CD14-positive monocyte (primary cell): ENCODE data around the gene ZNF385A. TPM values are rescaled to one million over a fixed set of nuclear protein-coding genes. Genes with fewer than 3 reads are reported as not detected.

ENCODE experiments used
- DNase-seq, 3 donors: peaks; one replicate each; pipeline ENCODE4 v3.0.0-alpha.2; 2011 to 2022
- H2AFZ ChIP-seq: 2 replicates; pipeline ENCODE4 v1.6.0; 2012; ENCODE audit warnings: mild to moderate bottlenecking, low read depth, low read length, inconsistent platforms; ENCODE audit not compliant: insufficient read depth, poor library complexity, severe bottlenecking
- H3K27ac ChIP-seq, 2 donors: 1 replicate in 1 of 2; 2 replicates in 1 of 2; pipeline ENCODE4 v1.5.1; 2012 to 2013; ENCODE audit warnings: low read length in 2 of 2, control low read depth in 1 of 2, inconsistent platforms in 1 of 2, low read depth in 1 of 2, mild to moderate bottlenecking in 1 of 2
- H3K27me3 ChIP-seq, 2 donors: one replicate each; pipeline versions ENCODE4 v1.6.0 to v1.6.1; 2011 to 2013; ENCODE audit warnings: low read length in 2 of 2; ENCODE audit not compliant: control insufficient read depth in 2 of 2, insufficient read depth in 2 of 2
- H3K36me3 ChIP-seq, 2 donors: replicated peaks in 1 of 2; 1 replicate in 1 of 2; 2 replicates in 1 of 2; pipeline versions ENCODE4 v1.5.1 to v1.6.1; 2012 to 2013; ENCODE audit warnings: low read length in 2 of 2, control low read depth in 1 of 2, inconsistent platforms in 1 of 2, mild to moderate bottlenecking in 1 of 2; ENCODE audit not compliant: insufficient read depth in 2 of 2, control insufficient read depth in 1 of 2
- H3K4me1 ChIP-seq, 2 donors: 1 replicate in 1 of 2; 2 replicates in 1 of 2; pipeline versions ENCODE4 v1.5.1 to v1.6.1; 2012 to 2013; ENCODE audit warnings: low read length in 2 of 2, control low read depth in 1 of 2, inconsistent platforms in 1 of 2, mild to moderate bottlenecking in 1 of 2, moderate library complexity in 1 of 2; ENCODE audit not compliant: insufficient read depth in 2 of 2, control insufficient read depth in 1 of 2
- H3K4me2 ChIP-seq: replicated peaks from 2 replicates; pipeline ENCODE3; 2012; ENCODE audit warnings: low read length, moderate library complexity, mild to moderate bottlenecking; ENCODE audit not compliant: poor library complexity, severe bottlenecking; ENCODE audit errors: extremely low read depth
- H3K4me3 ChIP-seq, 3 experiments: fragments of 200-600 bp in 1 of 3; sonication (generic) in 1 of 3; replicated peaks in 1 of 3; 1 replicate in 2 of 3; 2 replicates in 1 of 3; pipeline ENCODE4 v1.5.1; 2011 to 2013; ENCODE audit warnings: low read length in 3 of 3, mild to moderate bottlenecking in 3 of 3, control low read depth in 2 of 3, low read depth in 2 of 3, inconsistent platforms in 1 of 3, moderate library complexity in 1 of 3
- H3K79me2 ChIP-seq: 2 replicates; pipeline ENCODE4 v1.6.0; 2012; ENCODE audit warnings: mild to moderate bottlenecking, control low read depth, inconsistent platforms, low read length, moderate library complexity; ENCODE audit not compliant: insufficient read depth
- H3K9ac ChIP-seq: 2 replicates; pipeline ENCODE4 v1.6.0; 2017; ENCODE audit warnings: low read length, mild to moderate bottlenecking; ENCODE audit not compliant: insufficient read depth, poor library complexity, severe bottlenecking
- H3K9me3 ChIP-seq, 2 donors: replicated peaks in 1 of 2; 1 replicate in 1 of 2; 2 replicates in 1 of 2; pipeline versions ENCODE4 v1.5.1 to v1.6.1; 2012 to 2013; ENCODE audit warnings: low read length in 2 of 2, control low read depth in 1 of 2; ENCODE audit not compliant: control insufficient read depth in 1 of 2, insufficient read depth in 1 of 2
- H4K20me1 ChIP-seq: 2 replicates; pipeline ENCODE4 v1.6.0; 2012; ENCODE audit warnings: mild to moderate bottlenecking, low read length, control low read depth, moderate library complexity; ENCODE audit not compliant: insufficient read depth
- H3K27ac Mint-ChIP-seq, 7 donors: one replicate each; pipeline ENCODE4 v1.8.0; 2020; ENCODE audit warnings: mild to moderate bottlenecking in 7 of 7, mixed read lengths in 7 of 7, moderate library complexity in 6 of 7, inconsistent platforms in 2 of 7
- H3K27me3 Mint-ChIP-seq, 3 donors: one replicate each; pipeline ENCODE4 v1.8.0; 2021 to 2022; ENCODE audit warnings: low read depth in 3 of 3, mild to moderate bottlenecking in 3 of 3, mixed read lengths in 3 of 3, moderate library complexity in 3 of 3, inconsistent platforms in 1 of 3
- H3K36me3 Mint-ChIP-seq, 2 donors: one replicate each; pipeline ENCODE4 v1.8.0; 2020; ENCODE audit warnings: mixed read lengths in 2 of 2, inconsistent platforms in 1 of 2, mild to moderate bottlenecking in 1 of 2
- H3K4me1 Mint-ChIP-seq: one replicate; pipeline ENCODE4 v1.8.0; 2020; ENCODE audit warnings: mild to moderate bottlenecking, mixed read lengths
- H3K4me3 Mint-ChIP-seq, 2 donors: one replicate each; pipeline ENCODE4 v1.8.0; 2020; ENCODE audit warnings: mild to moderate bottlenecking in 2 of 2, mixed read lengths in 2 of 2, moderate library complexity in 1 of 2
- H3K9me3 Mint-ChIP-seq, 7 donors: one replicate each; pipeline ENCODE4 v1.8.0; 2020 to 2022; ENCODE audit warnings: mixed read lengths in 7 of 7, mild to moderate bottlenecking in 6 of 7, moderate library complexity in 6 of 7, inconsistent platforms in 2 of 7
- CTCF ChIP-seq: fragments of 200-600 bp; IDR thresholded peaks from one replicate; pipeline ENCODE4 v1.8.0; 2022; ENCODE audit warnings: antibody characterized with exemption, mild to moderate bottlenecking
- WGBS: methylation state at CpG from one replicate; pipeline ENCODE4 v1.1.5; 2013; ENCODE audit warnings: missing lambda C conversion rate; ENCODE audit not compliant: insufficient coverage; 5-methylcytosine and 5-hydroxymethylcytosine counted together
- intact Hi-C, 2 donors: fragments of 100-400 bp; cut with micrococcal nuclease; formaldehyde crosslinking; loops; one replicate each; pipeline versions ENCODE4 v1.15.0 to v1.15.1; 2023
- polyA plus RNA-seq, 3 donors: library from polyadenylated mRNA; depleted of rRNA in 1 of 3; unstranded in 2 of 3; stranded (reverse) in 1 of 3; fragments of 300-500 nt in 2 of 3; fragments of >200 nt in 1 of 3; fragmentation: Illumina TruSeq in 2 of 3; gene quantifications; 1 replicate in 2 of 3; 2 replicates in 1 of 3; pipeline ENCODE4 v1.2.3, GENCODE V29; 2012 to 2021

Gene ZNF385A
- polyA plus RNA-seq, 3 donors, result 53.9 to 97.6 (median 78.3) TPM

- H3K27ac ChIP-seq, result no peak overlapping the region
- Mint-ChIP-seq H3K27me3 (peaks cover 12 to 18% (median 16%) of the 10 kb centered on the region in 3 donors), H3K36me3 (no peaks in the 10 kb centered on the region), H3K9me3 (peaks cover 0 to 4% (median 0%) of the 10 kb centered on the region in 7 donors), H3K4me1 (peaks cover 55% of the 10 kb centered on the region), H3K4me3 (no peak overlapping the region), H3K27ac (peak overlapping the region in 3 of 7 donors; percentile 8 to 65 (median 45))
- H4K20me1 ChIP-seq, result no peaks in the 10 kb centered on the region
- intact Hi-C loops, result no loop called here
- no peaks in the 10 kb centered on the region for H3K27me3 ChIP-seq
- no peak overlapping the region for H3K9ac ChIP-seq
- H2AFZ ChIP-seq, result no peak overlapping the region
- no peaks in the 10 kb centered on the region for H3K79me2 ChIP-seq
- H3K4me2 ChIP-seq, result no peak overlapping the region
- WGBS, result no CpG with 5 or more reads among the region's 3 CpGs
- DNase-seq, result no peak
- peaks cover 30 to 38% of the 10 kb centered on the region in 2 donors for H3K4me1 ChIP-seq
- TF ChIP-seq CTCF, result no peak
- no peak overlapping the region for H3K4me3 ChIP-seq
- H3K9me3 ChIP-seq, result no peaks in the 10 kb centered on the region
- H3K36me3 ChIP-seq, result no peaks in the 10 kb centered on the region
Measured at GRCh38 chr12:54429014-54429471, 44.5 kb upstream of the ZNF385A start.

GRCh38 chr12:54428050-54429013 lies 43.8 kb upstream of the ZNF385A start:
- no peak for TF ChIP-seq CTCF
- Mint-ChIP-seq H3K9me3 (peaks cover 0 to 4% (median 0%) of the 10 kb centered on the region in 7 donors), H3K36me3 (no peaks in the 10 kb centered on the region), H3K27me3 (peaks cover 12 to 18% (median 16%) of the 10 kb centered on the region in 3 donors), H3K4me3 (peak overlapping the region; percentile 24 to 48), H3K4me1 (peaks cover 62% of the 10 kb centered on the region), H3K27ac (peak overlapping the region in 6 of 7 donors; percentile 37 to 78 (median 64))
- no peaks in the 10 kb centered on the region for H3K79me2 ChIP-seq
- intact Hi-C loops, result no loop called here
- 28% methylated on average over 4 of the region's 13 CpGs for WGBS
- H3K27me3 ChIP-seq, result no peaks in the 10 kb centered on the region
- H4K20me1 ChIP-seq, result no peaks in the 10 kb centered on the region
- peak; percentile 69 to 86 (median 83) for DNase-seq
- peaks cover 37 to 45% of the 10 kb centered on the region in 2 donors for H3K4me1 ChIP-seq
- no peak overlapping the region for H3K27ac ChIP-seq
- H3K36me3 ChIP-seq, result no peaks in the 10 kb centered on the region
- peak overlapping the region; percentile 8 for H3K4me2 ChIP-seq
- no peak overlapping the region for H3K9ac ChIP-seq
- no peak overlapping the region for H3K4me3 ChIP-seq
- H2AFZ ChIP-seq, result no peak overlapping the region
- no peaks in the 10 kb centered on the region for H3K9me3 ChIP-seq
